ENCODE data around the gene TMEM132E.

Gene TMEM132E

GRCh38 chr17:34609210-34609609 lies 29.8 kb downstream of the TMEM132E start (continued):
- no peak for TF ChIP-seq GFI1B (tag by site-specific recombination; IDR thresholded peaks at IDR 0.05)
- TF ChIP-seq AEBP2 (tag by site-specific recombination; IDR thresholded peaks at IDR 0.05; ENCODE audit: borderline replicate concordance) = no peak
- no peak for TF ChIP-seq ZNF146 (tag by site-specific recombination; IDR thresholded peaks at IDR 0.05)
- no peak for TF ChIP-seq ZNF48 (tag by site-specific recombination; IDR thresholded peaks at IDR 0.05)
- no peak for TF ChIP-seq MEIS1 (CRISPR knock-in tag; IDR thresholded peaks at IDR 0.05; ENCODE audit: borderline replicate concordance)
- no peak for TF ChIP-seq PRDM1 (tag by site-specific recombination; IDR thresholded peaks at IDR 0.05)
- TF ChIP-seq ZNF701 (tag by site-specific recombination; IDR thresholded peaks at IDR 0.05) = no peak
- no peak for TF ChIP-seq ZSCAN23 (tag by site-specific recombination; IDR thresholded peaks at IDR 0.05)
- TF ChIP-seq, protein P1, sequence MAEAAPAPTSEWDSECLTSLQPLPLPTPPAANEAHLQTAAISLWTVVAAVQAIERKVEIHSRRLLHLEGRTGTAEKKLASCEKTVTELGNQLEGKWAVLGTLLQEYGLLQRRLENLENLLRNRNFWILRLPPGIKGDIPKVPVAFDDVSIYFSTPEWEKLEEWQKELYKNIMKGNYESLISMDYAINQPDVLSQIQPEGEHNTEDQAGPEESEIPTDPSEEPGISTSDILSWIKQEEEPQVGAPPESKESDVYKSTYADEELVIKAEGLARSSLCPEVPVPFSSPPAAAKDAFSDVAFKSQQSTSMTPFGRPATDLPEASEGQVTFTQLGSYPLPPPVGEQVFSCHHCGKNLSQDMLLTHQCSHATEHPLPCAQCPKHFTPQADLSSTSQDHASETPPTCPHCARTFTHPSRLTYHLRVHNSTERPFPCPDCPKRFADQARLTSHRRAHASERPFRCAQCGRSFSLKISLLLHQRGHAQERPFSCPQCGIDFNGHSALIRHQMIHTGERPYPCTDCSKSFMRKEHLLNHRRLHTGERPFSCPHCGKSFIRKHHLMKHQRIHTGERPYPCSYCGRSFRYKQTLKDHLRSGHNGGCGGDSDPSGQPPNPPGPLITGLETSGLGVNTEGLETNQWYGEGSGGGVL (tag by site-specific recombination; IDR thresholded peaks at IDR 0.05) = peak; percentile 82
- no peak for TF ChIP-seq ZNF335 (tag by site-specific recombination; conservative IDR thresholded peaks at IDR 0.05)
- no peak; the same call in 1 of the 2 replicates for TF ChIP-seq ZNF561 (tag by site-specific recombination; IDR thresholded peaks at IDR 0.05; ENCODE audit: borderline replicate concordance)
- TF ChIP-seq ZNF23 (tag by site-specific recombination; IDR thresholded peaks at IDR 0.05; ENCODE audit: borderline replicate concordance) = no peak
- no peak for TF ChIP-seq ZNF202 (tag by site-specific recombination; IDR thresholded peaks at IDR 0.05; ENCODE audit: borderline replicate concordance)
- TF ChIP-seq ZNF302 (tag by site-specific recombination; IDR thresholded peaks at IDR 0.05; ENCODE audit: low read depth) = no peak
- peak; percentile 82 for TF ChIP-seq ZIC2 (tag by site-specific recombination; IDR thresholded peaks at IDR 0.05)
- TF ChIP-seq ZNF274 (IDR thresholded peaks at IDR 0.05; ENCODE audit: low read length) = no peak
- TF ChIP-seq ZNF274 (tag by site-specific recombination; IDR thresholded peaks at IDR 0.05; ENCODE audit: borderline replicate concordance) = no peak
- TF ChIP-seq, protein P2, sequence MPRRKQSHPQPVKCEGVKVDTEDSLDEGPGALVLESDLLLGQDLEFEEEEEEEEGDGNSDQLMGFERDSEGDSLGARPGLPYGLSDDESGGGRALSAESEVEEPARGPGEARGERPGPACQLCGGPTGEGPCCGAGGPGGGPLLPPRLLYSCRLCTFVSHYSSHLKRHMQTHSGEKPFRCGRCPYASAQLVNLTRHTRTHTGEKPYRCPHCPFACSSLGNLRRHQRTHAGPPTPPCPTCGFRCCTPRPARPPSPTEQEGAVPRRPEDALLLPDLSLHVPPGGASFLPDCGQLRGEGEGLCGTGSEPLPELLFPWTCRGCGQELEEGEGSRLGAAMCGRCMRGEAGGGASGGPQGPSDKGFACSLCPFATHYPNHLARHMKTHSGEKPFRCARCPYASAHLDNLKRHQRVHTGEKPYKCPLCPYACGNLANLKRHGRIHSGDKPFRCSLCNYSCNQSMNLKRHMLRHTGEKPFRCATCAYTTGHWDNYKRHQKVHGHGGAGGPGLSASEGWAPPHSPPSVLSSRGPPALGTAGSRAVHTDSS (tag by site-specific recombination; IDR thresholded peaks at IDR 0.05) = no peak
- no peak for TF ChIP-seq KLF7 (tag by site-specific recombination; IDR thresholded peaks at IDR 0.05; ENCODE audit: borderline replicate concordance)
- TF ChIP-seq, protein P3, sequence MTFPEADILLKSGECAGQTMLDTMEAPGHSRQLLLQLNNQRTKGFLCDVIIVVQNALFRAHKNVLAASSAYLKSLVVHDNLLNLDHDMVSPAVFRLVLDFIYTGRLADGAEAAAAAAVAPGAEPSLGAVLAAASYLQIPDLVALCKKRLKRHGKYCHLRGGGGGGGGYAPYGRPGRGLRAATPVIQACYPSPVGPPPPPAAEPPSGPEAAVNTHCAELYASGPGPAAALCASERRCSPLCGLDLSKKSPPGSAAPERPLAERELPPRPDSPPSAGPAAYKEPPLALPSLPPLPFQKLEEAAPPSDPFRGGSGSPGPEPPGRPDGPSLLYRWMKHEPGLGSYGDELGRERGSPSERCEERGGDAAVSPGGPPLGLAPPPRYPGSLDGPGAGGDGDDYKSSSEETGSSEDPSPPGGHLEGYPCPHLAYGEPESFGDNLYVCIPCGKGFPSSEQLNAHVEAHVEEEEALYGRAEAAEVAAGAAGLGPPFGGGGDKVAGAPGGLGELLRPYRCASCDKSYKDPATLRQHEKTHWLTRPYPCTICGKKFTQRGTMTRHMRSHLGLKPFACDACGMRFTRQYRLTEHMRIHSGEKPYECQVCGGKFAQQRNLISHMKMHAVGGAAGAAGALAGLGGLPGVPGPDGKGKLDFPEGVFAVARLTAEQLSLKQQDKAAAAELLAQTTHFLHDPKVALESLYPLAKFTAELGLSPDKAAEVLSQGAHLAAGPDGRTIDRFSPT (tag by site-specific recombination; IDR thresholded peaks at IDR 0.05) = no peak
- no peak for TF ChIP-seq ZNF585B (tag by site-specific recombination; IDR thresholded peaks at IDR 0.05)
- TF ChIP-seq ZNF341 (tag by site-specific recombination; IDR thresholded peaks at IDR 0.05; ENCODE audit: low read depth) = peak; percentile 58; the same call in 1 of the 2 replicates
- TF ChIP-seq IKZF3 (tag by site-specific recombination; IDR thresholded peaks at IDR 0.05) = no peak
- no peak for TF ChIP-seq ZXDB (tag by site-specific recombination; IDR thresholded peaks at IDR 0.05)
- peak; percentile 90 for TF ChIP-seq WT1 (tag by site-specific recombination; IDR thresholded peaks at IDR 0.05)
- TF ChIP-seq ZNF366 (tag by site-specific recombination; conservative IDR thresholded peaks at IDR 0.05) = peak; percentile 57
- no peak for TF ChIP-seq SP2 (tag by site-specific recombination; IDR thresholded peaks at IDR 0.05)
- no peak for TF ChIP-seq YY1 (tag by site-specific recombination; IDR thresholded peaks at IDR 0.05)
- no peak for TF ChIP-seq SCRT2 (tag by site-specific recombination; IDR thresholded peaks at IDR 0.05)
- TF ChIP-seq ZNF530 (tag by site-specific recombination; IDR thresholded peaks at IDR 0.05; ENCODE audit: low read depth) = no peak
- no peak for TF ChIP-seq PRDM6 (tag by site-specific recombination; IDR thresholded peaks at IDR 0.05)
- no peak for TF ChIP-seq ZNF239 (tag by site-specific recombination; IDR thresholded peaks at IDR 0.05)
- no peak for TF ChIP-seq TCF7L2 (IDR thresholded peaks at IDR 0.05; ENCODE audit: borderline replicate concordance, low read depth, low read length)
- TF ChIP-seq ZNF426 (tag by site-specific recombination; IDR thresholded peaks at IDR 0.05) = no peak
- TF ChIP-seq ZNF521 (tag by site-specific recombination; IDR thresholded peaks at IDR 0.05) = no peak

Measured in HEK293 (cell line).